SK-N-SH treated with all-trans-retinoic acid at 6 μM for 48 hours (cell line): ENCODE data around the gene NUP153.

Experiments
- ATAC-seq: fragments of 200-7000 bp; cut with Tn5 transposase; 3 replicates; pipeline ENCODE4 v1.9.1; 2020; ENCODE audit warnings: mild to moderate bottlenecking, moderate library complexity
- ARNTL ChIP-seq: fragments of 450-650 bp; formaldehyde crosslinking; IDR thresholded peaks from 2 replicates; pipeline ENCODE4 v1.5.0; 2020; ENCODE audit warnings: low read depth, mild to moderate bottlenecking, moderate library complexity, borderline replicate concordance
- CSDC2 ChIP-seq: fragments of 250-450 bp; sonication (Bioruptor Pico); IDR thresholded peaks from 2 replicates; pipeline ENCODE4 v1.5.0; 2020; ENCODE audit warnings: mild to moderate bottlenecking, moderate library complexity
- GLIS3 ChIP-seq: fragments of 250-450 bp; sonication (Bioruptor Pico); IDR thresholded peaks from 2 replicates; pipeline ENCODE4 v1.5.0; 2020; ENCODE audit warnings: mild to moderate bottlenecking, moderate library complexity
- ISL1 ChIP-seq: fragments of 250-450 bp; sonication (Bioruptor Pico); IDR thresholded peaks from 2 replicates; pipeline ENCODE4 v2.1.2; 2022; ENCODE audit warnings: mild to moderate bottlenecking, moderate library complexity
- OSR1 ChIP-seq: fragments of 250-450 bp; sonication (Bioruptor Pico); IDR thresholded peaks from 2 replicates; pipeline ENCODE4 v1.8.0; 2022; ENCODE audit warnings: moderate library complexity, mild to moderate bottlenecking, inconsistent platforms
- RARB ChIP-seq: fragments of 250-450 bp; sonication (Bioruptor Pico); IDR thresholded peaks from 2 replicates; pipeline ENCODE4 v1.8.0; 2021; ENCODE audit warnings: mild to moderate bottlenecking, moderate library complexity
- SNAI2 ChIP-seq: fragments of 250-450 bp; sonication (Bioruptor Pico); IDR thresholded peaks from 2 replicates; pipeline ENCODE4 v1.5.0; 2020; ENCODE audit warnings: mild to moderate bottlenecking, moderate library complexity
- TCF4 ChIP-seq: fragments of 250-450 bp; sonication (Bioruptor Pico); IDR thresholded peaks from 2 replicates; pipeline ENCODE4 v1.8.0; 2021; ENCODE audit warnings: mild to moderate bottlenecking, moderate library complexity, borderline replicate concordance
- TOX ChIP-seq: fragments of 250-450 bp; sonication (Bioruptor Pico); IDR thresholded peaks from 2 replicates; pipeline ENCODE4 v1.8.0; 2021; ENCODE audit warnings: mild to moderate bottlenecking, moderate library complexity, borderline replicate concordance
- ZFP3 ChIP-seq: fragments of 250-450 bp; sonication (Bioruptor Pico); IDR thresholded peaks from 2 replicates; pipeline ENCODE4 v1.5.0; 2020; ENCODE audit warnings: mild to moderate bottlenecking, moderate library complexity
- ZFP30 ChIP-seq: fragments of 450-650 bp; formaldehyde crosslinking; IDR thresholded peaks from 2 replicates; pipeline ENCODE4 v1.5.0; 2022; ENCODE audit warnings: mild to moderate bottlenecking, moderate library complexity
- ZNF565 ChIP-seq: fragments of 450-650 bp; formaldehyde crosslinking; conservative IDR thresholded peaks from 2 replicates; pipeline ENCODE4 v1.5.0; 2020; ENCODE audit warnings: low read depth, mild to moderate bottlenecking, moderate library complexity
- ZNF70 ChIP-seq: fragments of 450-650 bp; formaldehyde crosslinking; IDR thresholded peaks from 2 replicates; pipeline ENCODE4 v1.5.0; 2020; ENCODE audit warnings: mild to moderate bottlenecking, moderate library complexity
- ZNF8 ChIP-seq: fragments of 450-650 bp; formaldehyde crosslinking; IDR thresholded peaks from 2 replicates; pipeline ENCODE4 v1.5.0; 2020; ENCODE audit warnings: mild to moderate bottlenecking, moderate library complexity
- TF ChIP-seq, protein P1 (sequence below): fragments of 250-450 bp; sonication (Bioruptor Pico); IDR thresholded peaks from 2 replicates; pipeline ENCODE4 v1.8.0; 2020; ENCODE audit warnings: mild to moderate bottlenecking, moderate library complexity, borderline replicate concordance
- TF ChIP-seq, protein P2 (sequence below): fragments of 250-450 bp; sonication (Bioruptor Pico); IDR thresholded peaks from 2 replicates; pipeline ENCODE4 v1.5.0; 2020; ENCODE audit warnings: mild to moderate bottlenecking, moderate library complexity
- TF ChIP-seq, protein P3 (sequence below): fragments of 250-450 bp; sonication (Bioruptor Pico); IDR thresholded peaks from 2 replicates; pipeline ENCODE4 v1.5.1; 2020; ENCODE audit warnings: low read depth, mild to moderate bottlenecking, moderate library complexity
- TF ChIP-seq, protein P4 (sequence below): fragments of 250-450 bp; sonication (Bioruptor Pico); IDR thresholded peaks from 2 replicates; pipeline ENCODE4 v1.8.0; 2021; ENCODE audit warnings: low read depth, mild to moderate bottlenecking, moderate library complexity, borderline replicate concordance

Gene NUP153

DNA sequence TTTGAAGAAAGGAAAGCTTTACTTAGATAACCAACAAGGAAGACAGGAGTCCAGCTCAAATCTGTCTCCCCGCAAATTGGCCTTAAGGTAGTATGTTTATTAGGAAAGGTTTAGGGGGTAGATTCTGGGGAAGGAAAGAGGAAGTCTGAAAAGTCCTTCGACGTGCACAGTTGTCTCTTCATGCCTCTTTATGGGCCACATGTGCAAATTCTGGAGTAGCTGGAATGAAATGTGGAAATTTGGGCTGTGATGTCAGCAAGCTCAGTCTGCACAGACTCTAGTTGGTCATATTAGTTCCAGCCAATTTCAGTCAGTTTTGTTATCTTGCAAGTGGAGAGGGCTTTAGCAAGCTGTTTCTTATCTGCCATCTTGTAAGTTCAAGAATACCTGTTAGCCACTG is 50.1 kb downstream of the NUP153 start:
- no peak for TF ChIP-seq ARNTL (CRISPR knock-in tag)
- TF ChIP-seq, protein P1, sequence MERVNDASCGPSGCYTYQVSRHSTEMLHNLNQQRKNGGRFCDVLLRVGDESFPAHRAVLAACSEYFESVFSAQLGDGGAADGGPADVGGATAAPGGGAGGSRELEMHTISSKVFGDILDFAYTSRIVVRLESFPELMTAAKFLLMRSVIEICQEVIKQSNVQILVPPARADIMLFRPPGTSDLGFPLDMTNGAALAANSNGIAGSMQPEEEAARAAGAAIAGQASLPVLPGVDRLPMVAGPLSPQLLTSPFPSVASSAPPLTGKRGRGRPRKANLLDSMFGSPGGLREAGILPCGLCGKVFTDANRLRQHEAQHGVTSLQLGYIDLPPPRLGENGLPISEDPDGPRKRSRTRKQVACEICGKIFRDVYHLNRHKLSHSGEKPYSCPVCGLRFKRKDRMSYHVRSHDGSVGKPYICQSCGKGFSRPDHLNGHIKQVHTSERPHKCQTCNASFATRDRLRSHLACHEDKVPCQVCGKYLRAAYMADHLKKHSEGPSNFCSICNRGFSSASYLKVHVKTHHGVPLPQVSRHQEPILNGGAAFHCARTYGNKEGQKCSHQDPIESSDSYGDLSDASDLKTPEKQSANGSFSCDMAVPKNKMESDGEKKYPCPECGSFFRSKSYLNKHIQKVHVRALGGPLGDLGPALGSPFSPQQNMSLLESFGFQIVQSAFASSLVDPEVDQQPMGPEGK (CRISPR knock-in tag), result no peak
- TF ChIP-seq ZNF70 (CRISPR knock-in tag), result no peak
- TF ChIP-seq SNAI2 (CRISPR knock-in tag), result no peak
- TF ChIP-seq, protein P2, sequence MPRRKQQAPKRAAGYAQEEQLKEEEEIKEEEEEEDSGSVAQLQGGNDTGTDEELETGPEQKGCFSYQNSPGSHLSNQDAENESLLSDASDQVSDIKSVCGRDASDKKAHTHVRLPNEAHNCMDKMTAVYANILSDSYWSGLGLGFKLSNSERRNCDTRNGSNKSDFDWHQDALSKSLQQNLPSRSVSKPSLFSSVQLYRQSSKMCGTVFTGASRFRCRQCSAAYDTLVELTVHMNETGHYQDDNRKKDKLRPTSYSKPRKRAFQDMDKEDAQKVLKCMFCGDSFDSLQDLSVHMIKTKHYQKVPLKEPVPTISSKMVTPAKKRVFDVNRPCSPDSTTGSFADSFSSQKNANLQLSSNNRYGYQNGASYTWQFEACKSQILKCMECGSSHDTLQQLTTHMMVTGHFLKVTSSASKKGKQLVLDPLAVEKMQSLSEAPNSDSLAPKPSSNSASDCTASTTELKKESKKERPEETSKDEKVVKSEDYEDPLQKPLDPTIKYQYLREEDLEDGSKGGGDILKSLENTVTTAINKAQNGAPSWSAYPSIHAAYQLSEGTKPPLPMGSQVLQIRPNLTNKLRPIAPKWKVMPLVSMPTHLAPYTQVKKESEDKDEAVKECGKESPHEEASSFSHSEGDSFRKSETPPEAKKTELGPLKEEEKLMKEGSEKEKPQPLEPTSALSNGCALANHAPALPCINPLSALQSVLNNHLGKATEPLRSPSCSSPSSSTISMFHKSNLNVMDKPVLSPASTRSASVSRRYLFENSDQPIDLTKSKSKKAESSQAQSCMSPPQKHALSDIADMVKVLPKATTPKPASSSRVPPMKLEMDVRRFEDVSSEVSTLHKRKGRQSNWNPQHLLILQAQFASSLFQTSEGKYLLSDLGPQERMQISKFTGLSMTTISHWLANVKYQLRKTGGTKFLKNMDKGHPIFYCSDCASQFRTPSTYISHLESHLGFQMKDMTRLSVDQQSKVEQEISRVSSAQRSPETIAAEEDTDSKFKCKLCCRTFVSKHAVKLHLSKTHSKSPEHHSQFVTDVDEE (CRISPR knock-in tag), result no peak
- no peak for ATAC-seq

DNA sequence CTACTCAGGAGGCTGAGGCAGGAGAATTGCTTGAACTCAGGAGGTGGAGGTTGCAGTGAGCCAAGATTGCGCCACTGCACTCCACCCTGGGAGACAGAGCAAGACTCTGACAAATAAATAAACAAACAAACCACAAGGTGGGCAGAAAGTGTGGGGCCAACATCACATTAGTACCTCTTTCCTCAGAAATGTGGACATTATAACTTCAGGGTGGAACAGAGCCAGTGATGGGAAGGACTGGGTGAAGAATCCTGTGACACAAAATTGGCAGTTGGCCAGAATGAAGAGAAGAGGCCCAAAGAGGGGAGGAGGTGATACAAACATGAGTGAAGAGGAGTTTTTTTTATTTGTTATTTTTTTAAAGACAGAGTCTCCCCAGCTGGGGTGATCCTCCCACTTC is 50.6 kb downstream of the NUP153 start:
- TF ChIP-seq TCF4 (no peak), GLIS3 (no peak), ARNTL (CRISPR knock-in tag) (no peak)
- TF ChIP-seq, protein P1 (CRISPR knock-in tag), result no peak
- no peak; the same call in 2 of the 3 replicates for ATAC-seq

DNA sequence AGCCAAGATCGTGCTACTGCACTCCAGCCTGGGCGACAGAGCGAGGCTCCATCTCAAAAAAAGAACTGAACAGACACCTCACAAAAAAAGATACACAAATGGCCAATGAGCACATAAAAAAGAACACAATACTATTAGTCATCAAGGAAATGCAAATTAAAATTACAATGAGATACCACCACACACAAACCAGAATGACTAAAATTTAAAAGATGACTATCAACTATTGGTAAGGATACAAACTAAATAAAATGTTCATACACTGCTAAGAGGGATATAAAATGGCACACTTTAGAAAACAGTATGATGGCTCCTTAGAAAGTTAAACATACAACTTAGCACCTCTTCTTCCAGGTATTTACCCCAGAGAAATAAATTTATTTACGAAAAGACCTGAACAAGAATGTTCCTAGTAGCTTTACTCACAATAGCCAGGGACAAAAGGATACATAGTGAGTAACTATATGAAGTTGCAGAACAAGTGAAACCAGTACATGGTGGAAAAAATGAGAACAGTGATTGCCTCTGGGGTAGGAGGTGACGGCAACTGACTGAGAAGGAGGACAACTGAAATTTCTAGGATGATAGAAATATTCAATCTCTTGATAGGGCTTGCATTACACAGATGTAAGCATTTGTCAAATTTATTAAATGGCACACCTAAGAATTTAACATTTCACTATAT is 53.4 kb downstream of the NUP153 start:
- no peak for ATAC-seq
- TF ChIP-seq ZFP3 (CRISPR knock-in tag), result no peak
- no peak for TF ChIP-seq ZNF565 (CRISPR knock-in tag)
- TF ChIP-seq TCF4, result no peak
- no peak for TF ChIP-seq OSR1
- no peak for TF ChIP-seq SNAI2 (CRISPR knock-in tag)
- TF ChIP-seq, protein P1 (CRISPR knock-in tag), result no peak
- TF ChIP-seq, protein P3, sequence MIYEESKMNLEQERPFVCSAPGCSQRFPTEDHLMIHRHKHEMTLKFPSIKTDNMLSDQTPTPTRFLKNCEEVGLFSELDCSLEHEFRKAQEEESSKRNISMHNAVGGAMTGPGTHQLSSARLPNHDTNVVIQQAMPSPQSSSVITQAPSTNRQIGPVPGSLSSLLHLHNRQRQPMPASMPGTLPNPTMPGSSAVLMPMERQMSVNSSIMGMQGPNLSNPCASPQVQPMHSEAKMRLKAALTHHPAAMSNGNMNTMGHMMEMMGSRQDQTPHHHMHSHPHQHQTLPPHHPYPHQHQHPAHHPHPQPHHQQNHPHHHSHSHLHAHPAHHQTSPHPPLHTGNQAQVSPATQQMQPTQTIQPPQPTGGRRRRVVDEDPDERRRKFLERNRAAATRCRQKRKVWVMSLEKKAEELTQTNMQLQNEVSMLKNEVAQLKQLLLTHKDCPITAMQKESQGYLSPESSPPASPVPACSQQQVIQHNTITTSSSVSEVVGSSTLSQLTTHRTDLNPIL (CRISPR knock-in tag), result no peak
- no peak for TF ChIP-seq TOX (CRISPR knock-in tag)
- TF ChIP-seq ZNF8, result no peak
- no peak for TF ChIP-seq ISL1 (CRISPR knock-in tag)
- TF ChIP-seq, protein P4, sequence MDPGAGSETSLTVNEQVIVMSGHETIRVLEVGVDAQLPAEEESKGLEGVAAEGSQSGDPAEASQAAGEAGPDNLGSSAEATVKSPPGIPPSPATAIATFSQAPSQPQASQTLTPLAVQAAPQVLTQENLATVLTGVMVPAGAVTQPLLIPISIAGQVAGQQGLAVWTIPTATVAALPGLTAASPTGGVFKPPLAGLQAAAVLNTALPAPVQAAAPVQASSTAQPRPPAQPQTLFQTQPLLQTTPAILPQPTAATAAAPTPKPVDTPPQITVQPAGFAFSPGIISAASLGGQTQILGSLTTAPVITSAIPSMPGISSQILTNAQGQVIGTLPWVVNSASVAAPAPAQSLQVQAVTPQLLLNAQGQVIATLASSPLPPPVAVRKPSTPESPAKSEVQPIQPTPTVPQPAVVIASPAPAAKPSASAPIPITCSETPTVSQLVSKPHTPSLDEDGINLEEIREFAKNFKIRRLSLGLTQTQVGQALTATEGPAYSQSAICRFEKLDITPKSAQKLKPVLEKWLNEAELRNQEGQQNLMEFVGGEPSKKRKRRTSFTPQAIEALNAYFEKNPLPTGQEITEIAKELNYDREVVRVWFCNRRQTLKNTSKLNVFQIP (CRISPR knock-in tag), result no peak
- TF ChIP-seq RARB, result no peak
- TF ChIP-seq, protein P2 (CRISPR knock-in tag), result no peak
- TF ChIP-seq ZNF70 (CRISPR knock-in tag), result no peak
- no peak for TF ChIP-seq CSDC2
- TF ChIP-seq ZFP30 (CRISPR knock-in tag), result no peak
